Measurements from ENCODE around the gene TRAF5.

The TRAF5 gene

DNA sequence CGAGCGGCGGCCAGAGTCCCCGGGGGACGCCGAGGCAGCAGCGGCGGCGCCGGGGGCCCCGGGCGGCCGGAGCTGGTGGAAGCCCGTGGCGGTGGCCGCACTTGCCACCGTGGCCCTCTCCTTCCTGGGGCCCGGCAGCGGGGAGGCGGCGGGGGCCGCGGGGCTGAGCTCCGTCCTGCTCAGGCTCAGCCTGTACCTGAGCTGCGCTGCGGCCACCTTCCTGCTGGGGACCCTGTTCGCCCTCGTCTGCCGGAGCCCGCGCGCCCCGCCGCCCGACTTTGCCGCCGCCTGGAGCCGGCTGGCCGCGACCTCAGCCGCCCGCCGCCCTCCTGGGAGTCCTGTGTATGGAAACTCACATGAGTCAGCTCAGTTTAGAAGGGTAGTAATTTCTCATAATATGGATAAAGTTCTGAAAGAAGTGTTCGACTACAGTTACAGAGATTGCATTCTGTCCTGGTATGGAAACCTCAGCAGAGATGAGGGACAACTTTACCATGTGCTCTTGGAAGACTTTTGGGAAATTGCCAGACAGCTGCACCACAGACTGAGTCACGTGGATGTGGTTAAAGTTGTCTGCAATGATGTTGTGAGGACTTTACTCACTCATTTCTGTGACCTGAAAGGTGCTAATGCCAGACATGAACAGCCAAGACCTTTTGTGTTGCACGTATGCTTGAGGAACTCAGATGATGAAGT is 90.1 kb downstream of the TRAF5 start:
- DNase-seq (ENCODE audit: extremely low read depth in 1 of 2, low read depth in 1 of 2), result peak; percentile 21 to 29

DNA sequence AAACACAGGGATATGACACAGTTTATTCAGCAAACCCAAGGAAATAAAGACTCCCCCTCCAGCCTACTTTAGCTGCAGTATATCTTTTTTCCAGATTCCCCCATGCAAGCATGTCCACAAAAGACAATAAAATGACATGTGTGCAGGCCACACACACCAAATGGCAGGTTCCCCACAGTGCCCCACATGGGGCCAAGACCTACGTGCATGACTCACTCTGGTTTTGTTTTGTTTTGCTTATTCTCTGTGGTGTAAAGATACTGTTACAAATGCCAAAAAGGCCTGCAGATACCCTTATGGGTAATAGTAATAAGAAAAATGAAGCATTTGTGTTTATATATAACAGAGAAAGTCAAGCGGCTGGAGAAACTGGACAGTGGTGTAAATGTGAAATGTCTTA is 93.8 kb downstream of the TRAF5 start:
- DNase-seq (ENCODE audit: extremely low read depth in 1 of 2, low read depth in 1 of 2), result no peak

DNA sequence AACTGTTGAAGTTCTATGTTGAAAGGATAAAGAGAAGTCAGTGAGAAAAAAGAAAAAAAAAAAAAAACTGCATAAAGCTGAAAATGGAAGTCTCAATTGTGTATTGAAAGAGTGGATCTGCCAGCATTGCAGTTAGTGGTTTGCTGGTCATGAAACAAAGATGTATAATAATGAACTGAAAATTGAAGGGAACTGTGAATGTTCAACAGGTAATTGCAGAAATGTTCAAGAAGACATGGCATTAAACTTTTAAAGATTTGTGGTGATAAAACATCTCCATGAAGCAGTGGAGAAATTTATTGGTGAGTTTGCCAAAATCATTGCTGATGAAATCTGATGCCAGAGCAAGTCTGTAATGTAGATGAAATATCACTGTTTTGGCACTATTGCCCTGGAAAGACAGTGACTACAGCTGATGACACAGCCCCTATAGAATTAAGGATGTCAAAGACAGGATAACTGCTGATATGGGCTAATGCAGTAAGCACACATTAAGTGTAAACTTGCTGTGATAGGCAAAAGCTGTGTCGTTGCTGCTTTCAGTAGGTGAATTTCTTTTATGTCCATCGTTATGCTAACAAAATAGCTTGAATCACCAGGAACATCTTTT is 94.3 kb downstream of the TRAF5 start:
- DNase-seq (ENCODE audit: extremely low read depth in 1 of 2, low read depth in 1 of 2), result no peak

- no peak for DNase-seq (ENCODE audit: extremely low read depth in 1 of 2, low read depth in 1 of 2)
Measured at GRCh38 chr1:211424018-211424417, 97.4 kb downstream of the TRAF5 start.
